B cell (primary cell): ENCODE measurements around the gene AHNAK. TPM values are rescaled to one million over a fixed set of nuclear protein-coding genes. Genes with fewer than 3 reads are reported as not detected.
"Not testable (repeated sequence)": the region's sequence is repeated elsewhere in the genome, so short reads cannot be mapped to it uniquely, and the experiment has no call there.

Experiments used
- ATAC-seq: fragments of 200-7000 bp; cut with Tn5 transposase; one replicate; pipeline ENCODE4 v1.10.0; 2021; ENCODE audit warnings: low read depth, mild to moderate bottlenecking, moderate number of reproducible peaks, moderate library complexity
- CTCF ChIA-PET: fragments of 350-600 bp; sonication (Branson Sonifier 250); formaldehyde crosslinking; loops from one replicate; lab custom pipeline; 2021; ENCODE audit warnings: antibody characterized with exemption, inconsistent platforms; lab: Charles Lee
- POLR2A ChIA-PET: fragments of 350-600 bp; sonication (Branson Sonifier 250); formaldehyde crosslinking; loops from one replicate; lab custom pipeline; 2021; ENCODE audit warnings: antibody characterized with exemption; lab: Charles Lee
- DNase-seq: peaks from one replicate; pipeline ENCODE4 v3.0.0; 2013
- H2AFZ ChIP-seq: 2 replicates; pipeline ENCODE4 v1.6.1; 2012; ENCODE audit warnings: mild to moderate bottlenecking, low read depth, low read length; ENCODE audit not compliant: insufficient read depth, poor library complexity, severe bottlenecking
- H3K27ac ChIP-seq, 2 donors: 1 replicate in 1 of 2; 2 replicates in 1 of 2; pipeline ENCODE4 v1.5.1; 2012 to 2013; ENCODE audit warnings: low read length in 2 of 2, mild to moderate bottlenecking in 2 of 2, moderate library complexity in 1 of 2
- H3K27me3 ChIP-seq, 4 experiments: fragments of 200-600 bp in 1 of 4; sonication (generic) in 1 of 4; replicated peaks in 1 of 4; 1 replicate in 2 of 4; 2 replicates in 2 of 4; pipeline versions ENCODE4 v1.6.1 to v1.7.0; 2013 to 2016; ENCODE audit warnings: low read length in 3 of 4, mild to moderate bottlenecking in 2 of 4, mixed read lengths in 1 of 4, moderate library complexity in 1 of 4; ENCODE audit not compliant: insufficient read depth in 4 of 4, control insufficient read depth in 3 of 4; ENCODE audit errors: control extremely low read depth in 1 of 4
- H3K36me3 ChIP-seq, 2 experiments: replicated peaks in 1 of 2; 1 replicate in 1 of 2; 2 replicates in 1 of 2; pipeline versions ENCODE4 v1.6.1 to v1.7.1; 2013; ENCODE audit warnings: low read length in 1 of 2; ENCODE audit not compliant: insufficient read depth in 2 of 2, control insufficient read depth in 1 of 2; ENCODE audit errors: control extremely low read depth in 1 of 2, extremely low read depth in 1 of 2
- H3K4me1 ChIP-seq, 2 donors: fragments of 200-600 bp in 1 of 2; sonication (generic) in 1 of 2; 1 replicate in 1 of 2; 2 replicates in 1 of 2; pipeline versions ENCODE4 v1.5.1 to v1.6.1; 2013 to 2017; ENCODE audit warnings: low read length in 2 of 2; ENCODE audit not compliant: control insufficient read depth in 2 of 2, insufficient read depth in 2 of 2
- H3K4me2 ChIP-seq: replicated peaks from 2 replicates; pipeline ENCODE3; 2012; ENCODE audit warnings: mild to moderate bottlenecking, low read depth, low read length; ENCODE audit not compliant: poor library complexity, severe bottlenecking
- H3K4me3 ChIP-seq, 5 experiments: fragments of 200-600 bp in 1 of 5; sonication (generic) in 1 of 5; 1 replicate in 3 of 5; 2 replicates in 2 of 5; pipeline versions ENCODE4 v1.5.1 to v1.7.0; 2011 to 2016; ENCODE audit warnings: low read length in 4 of 5, mild to moderate bottlenecking in 4 of 5, low read depth in 2 of 5, control low read depth in 1 of 5, moderate library complexity in 1 of 5; ENCODE audit not compliant: insufficient read depth in 1 of 5; ENCODE audit errors: control extremely low read depth in 1 of 5, extremely low read depth in 1 of 5
- H3K79me2 ChIP-seq: fragments of 200-600 bp; sonication (generic); one replicate; pipeline ENCODE4 v1.6.0; 2016; ENCODE audit warnings: low read length; ENCODE audit not compliant: control insufficient read depth, insufficient read depth
- H3K9ac ChIP-seq: fragments of 200-600 bp; sonication (generic); 2 replicates; pipeline ENCODE4 v1.6.1; 2017; ENCODE audit warnings: mild to moderate bottlenecking, low read length, moderate library complexity
- H3K9me3 ChIP-seq, 3 donors: one replicate each; pipeline versions ENCODE4 v1.6.1 to v1.7.1; 2013; ENCODE audit warnings: low read length in 2 of 3; ENCODE audit not compliant: control insufficient read depth in 2 of 3, insufficient read depth in 1 of 3; ENCODE audit errors: control extremely low read depth in 1 of 3
- H4K20me1 ChIP-seq: 2 replicates; pipeline ENCODE4 v1.6.0; 2012; ENCODE audit warnings: mild to moderate bottlenecking, low read length; ENCODE audit not compliant: insufficient read depth, control insufficient read depth, poor library complexity, severe bottlenecking
- H3K27ac Mint-ChIP-seq: one replicate; pipeline ENCODE4 v1.8.0; 2021; ENCODE audit warnings: mixed read lengths
- H3K27me3 Mint-ChIP-seq: one replicate; pipeline ENCODE4 v1.8.0; 2021; ENCODE audit warnings: mixed read lengths
- H3K4me1 Mint-ChIP-seq: one replicate; pipeline ENCODE4 v1.8.0; 2021; ENCODE audit warnings: mixed read lengths
- H3K4me3 Mint-ChIP-seq: one replicate; pipeline ENCODE4 v1.8.0; 2021; ENCODE audit warnings: mixed read lengths
- H3K9me3 Mint-ChIP-seq: one replicate; pipeline ENCODE4 v1.8.0; 2022; ENCODE audit warnings: mixed read lengths; ENCODE audit not compliant: insufficient read depth
- EZH2 ChIP-seq: IDR thresholded peaks from 2 replicates; pipeline ENCODE4 v1.6.1; 2012; ENCODE audit warnings: borderline replicate concordance, low read depth, mild to moderate bottlenecking, moderate library complexity, low read length; ENCODE audit not compliant: insufficient read depth, poor library complexity, severe bottlenecking
- WGBS: methylation state at CpG from one replicate; pipeline ENCODE4 v1.1.5; 2013; ENCODE audit warnings: missing lambda C conversion rate; ENCODE audit not compliant: insufficient coverage; 5-methylcytosine and 5-hydroxymethylcytosine counted together
- intact Hi-C: fragments of 100-400 bp; cut with micrococcal nuclease; formaldehyde crosslinking; loops from one replicate; pipeline ENCODE4 v1.10.0; 2022
- polyA plus RNA-seq: library from polyadenylated mRNA; depleted of rRNA; stranded (reverse); fragments of >200 nt; gene quantifications from 2 replicates; pipeline ENCODE4 v1.2.3, GENCODE V29; 2012
- total RNA-seq, 2 donors: library from RNA; stranded (reverse); fragments of 120-200 nt in 1 of 2; gene quantifications; 1 replicate in 1 of 2; 2 replicates in 1 of 2; pipeline versions ENCODE4 v1.2.3 to v1.2.4, GENCODE V29; 2013 to 2022
- TF ChIP-seq, protein P1 (sequence below): fragments of 200-600 bp; IDR thresholded peaks from one replicate; pipeline ENCODE4 v1.8.0; 2022; ENCODE audit warnings: antibody characterized with exemption, mild to moderate bottlenecking

The AHNAK gene
- total and polyA plus RNA-seq, 2 donors (not counting 1 experiment from before 2014, with no cell fraction given): 63.7 to 229 TPM

DNA sequence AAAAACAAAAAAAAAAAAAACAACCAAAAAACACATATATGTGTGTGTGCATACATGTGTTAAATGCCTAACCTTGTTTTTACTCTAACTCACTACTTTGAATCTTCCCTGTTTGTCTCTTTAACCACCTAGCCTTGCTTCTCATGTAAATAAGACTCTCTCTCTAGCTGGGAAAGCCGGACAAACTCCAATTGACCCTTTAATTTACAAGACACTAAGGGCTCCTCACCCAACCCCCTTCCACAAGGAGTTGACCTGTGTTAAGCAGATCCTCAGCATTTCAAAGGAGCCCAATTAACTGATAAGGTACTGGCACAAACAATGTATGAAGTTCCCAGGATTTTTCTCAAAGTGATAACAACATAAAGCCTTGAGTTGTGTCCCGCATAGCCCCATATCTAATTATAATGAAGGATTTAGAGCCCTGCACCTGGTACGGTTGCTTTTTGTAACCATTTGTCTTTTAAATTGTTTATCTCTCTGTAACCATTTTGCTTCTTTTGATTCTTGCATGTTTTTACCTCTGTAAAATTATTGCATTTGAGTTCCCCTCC lies 15.1 kb upstream of the AHNAK start:
- WGBS: 100% methylated on average over 1 of the region's 3 CpGs
- H3K9me3 Mint-ChIP-seq, ATAC-seq, H3K9me3 ChIP-seq, H3K27me3 ChIP-seq, H3K27me3 Mint-ChIP-seq, H3K27ac ChIP-seq, H3K4me2 ChIP-seq, DNase-seq, intact Hi-C loops, H3K9ac ChIP-seq, H2AFZ ChIP-seq, H3K4me3 ChIP-seq, H3K4me3 Mint-ChIP-seq: not testable (repeated sequence)
- POLR2A ChIA-PET: interaction anchor here (1.7 to 2.0 kb wide), 2 partner anchors 10 to 137 kb away, joined by 6 to 7 read pairs; no protein-coding TSS in a partner anchor
- H4K20me1 ChIP-seq: peaks cover 15% of the 10 kb centered on the region
- peaks cover 29% of the 10 kb centered on the region for H3K4me1 Mint-ChIP-seq
- H3K36me3 ChIP-seq: peaks cover 17 to 55% of the 10 kb centered on the region in 2 experiments
- peaks cover 13 to 29% of the 10 kb centered on the region in 2 donors for H3K4me1 ChIP-seq
- CTCF ChIA-PET: interaction anchor here (0.7 to 13.2 kb wide), 12 partner anchors 10 to 300 kb away, joined by 3 to 376 read pairs (median 6); partner anchors contain the start of genes AHNAK and EEF1G
- H3K79me2 ChIP-seq: peaks cover 10% of the 10 kb centered on the region
- H3K27ac Mint-ChIP-seq: peak overlapping the region; percentile 32

DNA sequence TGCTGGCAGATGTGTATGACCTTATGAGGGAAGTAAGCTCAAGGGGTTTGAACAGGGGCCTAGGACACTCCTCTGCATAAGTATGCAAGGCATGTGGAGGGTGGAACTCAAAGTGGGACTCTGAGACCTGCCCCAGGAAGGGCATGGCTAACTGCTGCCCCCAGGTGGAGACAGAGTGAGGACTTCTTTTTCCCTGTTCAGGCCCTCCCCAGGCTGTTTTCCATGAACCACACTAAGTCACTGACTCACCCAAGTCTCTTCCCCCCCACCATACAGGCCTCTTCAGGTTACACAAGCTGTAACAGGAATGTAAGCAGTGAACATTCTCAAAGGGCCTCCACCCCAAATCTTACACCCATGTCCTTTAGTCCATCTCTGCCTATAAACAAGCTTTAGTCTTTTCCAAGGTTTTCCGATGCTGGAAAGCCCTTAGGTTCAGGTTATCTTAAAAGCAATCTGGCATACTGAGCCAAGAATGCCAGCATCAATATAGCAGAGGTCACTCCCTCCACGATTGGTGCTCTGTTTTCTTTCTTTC lies 14.0 kb upstream of the AHNAK start:
- H3K27ac Mint-ChIP-seq: peak overlapping the region; percentile 77
- H3K27me3 Mint-ChIP-seq: no peaks in the 10 kb centered on the region
- peaks cover 38% of the 10 kb centered on the region for H3K4me1 Mint-ChIP-seq
- TF ChIP-seq EZH2: no peak
- TF ChIP-seq, protein P1, sequence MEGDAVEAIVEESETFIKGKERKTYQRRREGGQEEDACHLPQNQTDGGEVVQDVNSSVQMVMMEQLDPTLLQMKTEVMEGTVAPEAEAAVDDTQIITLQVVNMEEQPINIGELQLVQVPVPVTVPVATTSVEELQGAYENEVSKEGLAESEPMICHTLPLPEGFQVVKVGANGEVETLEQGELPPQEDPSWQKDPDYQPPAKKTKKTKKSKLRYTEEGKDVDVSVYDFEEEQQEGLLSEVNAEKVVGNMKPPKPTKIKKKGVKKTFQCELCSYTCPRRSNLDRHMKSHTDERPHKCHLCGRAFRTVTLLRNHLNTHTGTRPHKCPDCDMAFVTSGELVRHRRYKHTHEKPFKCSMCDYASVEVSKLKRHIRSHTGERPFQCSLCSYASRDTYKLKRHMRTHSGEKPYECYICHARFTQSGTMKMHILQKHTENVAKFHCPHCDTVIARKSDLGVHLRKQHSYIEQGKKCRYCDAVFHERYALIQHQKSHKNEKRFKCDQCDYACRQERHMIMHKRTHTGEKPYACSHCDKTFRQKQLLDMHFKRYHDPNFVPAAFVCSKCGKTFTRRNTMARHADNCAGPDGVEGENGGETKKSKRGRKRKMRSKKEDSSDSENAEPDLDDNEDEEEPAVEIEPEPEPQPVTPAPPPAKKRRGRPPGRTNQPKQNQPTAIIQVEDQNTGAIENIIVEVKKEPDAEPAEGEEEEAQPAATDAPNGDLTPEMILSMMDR: peak; percentile 77
- DNase-seq (peak; percentile 82), ATAC-seq (peak; percentile 28)
- no peak overlapping the region for H2AFZ ChIP-seq
- H3K9me3 ChIP-seq: no peaks in the 10 kb centered on the region
- H3K36me3 ChIP-seq: peaks cover 12 to 44% of the 10 kb centered on the region in 2 experiments
- no peaks in the 10 kb centered on the region for H3K27me3 ChIP-seq
- peaks cover 24 to 40% of the 10 kb centered on the region in 2 donors for H3K4me1 ChIP-seq
- peaks cover 15% of the 10 kb centered on the region for H4K20me1 ChIP-seq
- intact Hi-C loops: loop anchor here (1.0 kb wide), 4 partner anchors 13 to 136 kb away; partner anchors contain the start of gene EEF1G
- ChIA-PET CTCF (interaction anchor here (0.7 to 13.2 kb wide), 29 partner anchors 9 to 301 kb away, joined by 3 to 376 read pairs (median 4); partner anchors contain the start of genes AHNAK, EEF1G and TUT1), POLR2A (interaction anchor here (0.9 to 9.3 kb wide), 4 partner anchors 9 to 136 kb away, joined by 6 to 119 read pairs (median 7); partner anchors contain the start of gene AHNAK)
- WGBS: 100% methylated on average over 2 of the region's 2 CpGs
- H3K9me3 Mint-ChIP-seq: no peaks in the 10 kb centered on the region
- no peak overlapping the region for H3K9ac ChIP-seq
- no peak overlapping the region for H3K4me3 Mint-ChIP-seq
- peaks cover 10% of the 10 kb centered on the region for H3K79me2 ChIP-seq
- H3K4me3 ChIP-seq: no peak overlapping the region
- no peak overlapping the region for H3K27ac ChIP-seq
- no peak overlapping the region for H3K4me2 ChIP-seq

DNA sequence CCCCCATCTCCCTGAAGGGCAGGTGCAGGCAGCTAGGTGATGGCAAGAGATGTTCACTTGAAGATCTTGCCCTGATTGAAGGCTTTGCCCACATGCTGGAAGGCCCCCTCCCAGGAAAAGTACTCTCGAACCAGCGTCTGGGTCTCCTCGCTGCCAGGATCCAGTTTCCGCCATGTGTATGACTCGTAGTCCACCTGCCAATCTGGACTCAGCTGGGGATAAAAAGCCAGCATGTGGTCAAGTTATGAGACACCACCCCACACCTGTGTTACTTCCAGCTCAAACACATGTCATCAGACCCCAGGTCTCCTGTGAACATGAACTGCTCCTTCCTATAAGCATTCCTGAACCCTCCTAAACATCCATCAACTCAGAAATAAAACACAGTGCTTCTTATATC lies 13.0 kb upstream of the AHNAK start:
- DNase-seq, H3K9me3 ChIP-seq, H3K27me3 Mint-ChIP-seq, H3K4me3 Mint-ChIP-seq, H3K4me3 ChIP-seq, H2AFZ ChIP-seq, H3K9me3 Mint-ChIP-seq, H3K27me3 ChIP-seq, ATAC-seq, H3K4me2 ChIP-seq, H3K9ac ChIP-seq: not testable (repeated sequence)
- Histone ChIP-seq H3K27ac (peak overlapping the region in 1 of 2 donors; percentile 16), H3K4me1 (peaks cover 33 to 50% of the 10 kb centered on the region in 2 donors), H3K36me3 (peaks cover 10 to 36% of the 10 kb centered on the region in 2 experiments), H4K20me1 (peaks cover 15% of the 10 kb centered on the region), H3K79me2 (peaks cover 10% of the 10 kb centered on the region)
- CTCF ChIA-PET: interaction anchor here (0.9 to 13.2 kb wide), 15 partner anchors 8 to 165 kb away, joined by 3 to 376 read pairs (median 9); partner anchors contain the start of genes AHNAK and EEF1G
- WGBS: 89% methylated on average over 5 of the region's 5 CpGs
- POLR2A ChIA-PET: interaction anchor here (2.0 to 9.3 kb wide), 2 partner anchors 8 to 17 kb away, joined by 7 to 119 read pairs; no protein-coding TSS in a partner anchor
- Mint-ChIP-seq H3K4me1 (peaks cover 44% of the 10 kb centered on the region), H3K27ac (peak overlapping the region; percentile 78)
- intact Hi-C loops: loop anchor here (1.0 to 5.0 kb wide), 5 partner anchors 14 to 283 kb away; partner anchors contain the start of gene EEF1G
